TTC549 (cell line): ENCODE data around the gene GAD1.

Experiments used
- FAIRE-seq: peaks from 2 replicates; lab custom pipeline; 2012; peaks lifted over from hg19 to GRCh38; lab: Jason Lieb, UNC

Gene GAD1

DNA sequence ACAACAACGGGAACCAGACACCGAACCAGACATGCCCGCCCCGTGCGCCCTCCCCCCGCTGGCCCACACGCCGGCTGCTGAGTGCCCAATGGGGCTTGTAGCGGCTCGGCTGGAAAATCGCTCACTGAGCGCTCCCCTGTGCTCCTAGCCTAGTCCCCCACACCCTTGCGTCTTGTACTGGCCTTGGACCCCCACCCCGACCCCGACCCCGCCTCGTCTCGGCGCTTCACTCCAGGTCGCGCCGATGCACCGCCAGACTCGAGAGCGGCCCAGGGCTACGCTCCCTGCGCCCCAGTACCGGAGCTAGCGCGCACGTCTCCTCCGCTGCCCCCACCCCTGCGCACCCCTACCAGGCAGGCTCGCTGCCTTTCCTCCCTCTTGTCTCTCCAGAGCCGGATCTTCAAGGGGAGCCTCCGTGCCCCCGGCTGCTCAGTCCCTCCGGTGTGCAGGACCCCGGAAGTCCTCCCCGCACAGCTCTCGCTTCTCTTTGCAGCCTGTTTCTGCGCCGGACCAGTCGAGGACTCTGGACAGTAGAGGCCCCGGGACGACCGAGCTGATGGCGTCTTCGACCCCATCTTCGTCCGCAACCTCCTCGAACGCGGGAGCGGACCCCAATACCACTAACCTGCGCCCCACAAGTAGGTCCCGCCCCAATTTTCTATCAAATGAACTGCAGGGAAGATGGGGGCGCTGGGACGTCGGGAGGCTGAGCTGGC lies 1.5 kb downstream of the GAD1 start:
- FAIRE-seq = no peak

DNA sequence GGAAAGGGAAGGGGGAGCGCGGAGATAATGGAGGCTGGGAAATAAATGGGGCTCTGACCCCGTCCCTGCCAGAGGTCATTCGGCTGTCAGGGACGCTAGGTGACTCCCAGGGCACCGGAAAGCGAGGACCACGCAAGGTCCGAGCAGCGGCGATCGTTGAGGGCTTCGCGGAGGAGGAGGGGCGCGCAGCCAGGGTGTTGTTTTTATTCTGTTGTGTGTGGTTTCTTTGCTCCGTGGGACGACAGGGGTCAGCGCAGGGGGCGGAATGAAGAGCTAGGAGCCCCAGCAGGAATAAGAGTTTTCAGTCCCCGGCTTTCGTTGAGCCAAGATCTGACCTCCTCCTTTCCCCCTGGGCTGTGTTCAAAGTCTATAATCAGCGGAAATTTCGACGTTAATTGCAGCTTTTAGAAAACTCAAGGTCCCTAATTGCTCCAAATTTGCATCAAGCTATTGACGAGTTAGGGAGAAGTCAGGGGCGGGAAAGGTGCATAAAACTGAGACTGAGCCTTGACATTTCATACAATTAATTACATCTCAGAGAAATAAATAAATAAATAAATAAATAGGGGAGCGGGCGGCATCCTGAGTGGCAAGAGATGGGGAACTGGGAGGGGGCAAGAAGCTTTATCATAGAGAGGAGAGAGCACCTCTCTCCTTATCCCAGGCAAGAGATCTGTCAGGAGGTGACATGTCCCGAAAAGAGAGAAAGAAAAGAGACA lies 2.2 kb downstream of the GAD1 start:
- no peak for FAIRE-seq

DNA sequence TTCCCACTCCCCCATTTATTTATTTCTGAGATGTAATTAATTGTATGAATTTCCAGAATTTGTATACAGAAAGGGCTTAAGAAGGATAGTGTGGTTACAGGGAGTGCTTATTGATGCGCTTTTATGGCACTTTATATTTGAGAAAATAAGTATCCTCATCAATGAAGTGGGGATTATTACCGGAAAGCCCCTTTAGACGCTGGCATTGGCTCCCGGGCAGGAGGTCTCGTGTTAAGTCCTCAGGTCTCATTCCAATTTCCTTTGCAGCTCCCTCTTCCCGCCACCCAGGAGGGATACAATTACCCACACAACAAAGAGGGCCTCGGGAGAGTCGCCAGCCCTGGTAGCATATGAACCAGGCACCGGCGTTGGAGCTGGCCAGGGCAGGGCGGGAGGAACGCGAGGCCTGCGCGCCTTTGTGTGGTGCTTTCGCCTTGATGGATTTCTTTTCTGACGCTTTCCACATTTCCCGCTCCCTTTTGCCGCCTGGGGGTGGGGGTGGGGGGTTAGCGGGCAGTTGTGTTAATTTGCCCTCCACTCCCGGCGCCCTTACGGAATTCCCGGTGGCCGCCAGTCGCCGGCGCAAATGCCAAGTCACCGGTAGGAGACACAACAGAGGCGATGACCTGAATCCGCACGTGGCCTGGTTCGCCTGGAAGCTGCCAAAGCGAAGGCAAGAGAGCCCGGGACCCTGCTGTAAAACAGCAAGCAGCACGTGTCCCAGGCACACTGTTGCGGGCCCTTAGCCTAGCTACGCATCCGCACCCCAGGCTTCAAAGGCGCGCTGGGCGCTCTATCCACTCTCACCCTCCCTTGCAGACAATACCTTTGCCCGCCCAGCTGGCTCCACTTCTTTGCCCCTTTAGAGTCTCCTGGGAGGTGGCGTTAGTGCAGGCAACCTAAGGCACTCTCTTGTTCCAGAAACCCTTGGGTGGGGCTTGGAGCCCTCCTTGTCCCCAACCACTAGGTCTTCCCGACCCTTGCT lies 3.3 kb downstream of the GAD1 start:
- no peak for FAIRE-seq

DNA sequence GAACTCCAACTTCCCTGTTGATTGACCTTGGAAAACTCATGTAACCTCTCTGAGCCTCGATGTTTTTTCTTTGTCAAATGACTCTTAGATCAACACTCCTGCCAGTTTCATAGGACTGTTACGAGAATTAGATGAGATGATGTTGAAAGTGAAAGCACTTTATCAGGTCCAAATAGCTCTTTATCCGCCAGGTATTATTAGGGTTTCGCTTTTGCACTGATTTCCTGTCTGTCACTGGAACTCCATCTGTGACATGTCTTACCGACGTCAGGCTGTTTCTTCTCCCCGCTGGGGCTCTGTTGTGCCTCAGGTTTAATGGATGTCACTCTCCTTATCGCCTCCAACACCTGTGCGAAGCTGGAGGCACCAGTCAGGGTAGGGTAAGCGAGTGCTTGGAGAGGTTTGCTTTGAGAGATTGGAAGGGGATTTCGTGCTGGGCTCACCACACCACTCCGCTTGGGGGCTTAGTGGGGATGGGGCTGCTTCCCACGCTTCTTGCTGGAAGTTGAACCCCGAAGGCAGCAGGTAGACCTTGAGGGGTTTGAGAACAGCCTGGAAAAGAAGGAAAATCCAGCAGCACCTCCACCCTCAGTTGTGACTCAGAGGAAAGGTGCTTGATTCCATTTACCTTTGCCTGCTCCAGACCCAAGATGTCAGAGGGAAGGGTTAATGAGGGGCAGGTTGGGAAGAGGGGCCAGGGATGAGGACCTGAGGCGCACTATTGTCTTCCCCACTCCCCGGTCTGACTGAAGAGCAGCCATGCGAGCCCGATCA lies 4.3 kb downstream of the GAD1 start:
- FAIRE-seq = no peak

DNA sequence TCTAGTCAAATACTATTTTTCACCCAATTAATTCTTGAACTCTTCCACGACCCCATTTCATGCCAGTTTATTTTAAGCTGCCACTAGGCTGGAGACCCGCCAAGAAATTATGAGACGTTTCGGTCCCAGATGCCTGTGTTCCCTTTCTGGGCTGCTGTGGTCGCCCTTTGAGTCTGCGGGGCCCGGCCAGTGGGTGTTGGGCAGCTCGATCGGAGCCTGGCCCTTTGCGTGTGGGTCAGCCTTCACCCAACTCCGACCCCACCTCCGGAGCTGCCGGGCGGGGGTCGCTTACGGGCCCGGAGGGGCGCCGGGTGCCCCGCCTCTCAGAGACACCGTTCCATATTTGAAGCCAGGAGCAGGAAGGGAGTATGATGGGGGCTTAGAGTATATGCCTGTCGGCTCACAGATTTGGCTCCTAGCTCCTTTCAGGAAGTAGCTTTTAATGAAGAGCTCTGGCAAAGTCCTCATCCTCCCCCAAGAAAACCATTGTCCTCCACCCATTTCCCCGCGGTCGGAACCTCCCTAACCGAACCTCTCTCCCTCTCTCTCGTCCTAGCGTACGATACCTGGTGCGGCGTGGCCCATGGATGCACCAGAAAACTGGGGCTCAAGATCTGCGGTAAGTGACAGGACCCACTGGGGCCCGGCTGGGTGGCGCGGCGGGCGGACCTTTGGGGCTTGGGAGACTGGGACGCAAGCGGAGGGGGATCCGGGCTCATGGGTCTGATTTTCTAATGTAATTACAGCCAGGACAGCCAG lies 5.0 kb downstream of the GAD1 start:
- no peak for FAIRE-seq

DNA sequence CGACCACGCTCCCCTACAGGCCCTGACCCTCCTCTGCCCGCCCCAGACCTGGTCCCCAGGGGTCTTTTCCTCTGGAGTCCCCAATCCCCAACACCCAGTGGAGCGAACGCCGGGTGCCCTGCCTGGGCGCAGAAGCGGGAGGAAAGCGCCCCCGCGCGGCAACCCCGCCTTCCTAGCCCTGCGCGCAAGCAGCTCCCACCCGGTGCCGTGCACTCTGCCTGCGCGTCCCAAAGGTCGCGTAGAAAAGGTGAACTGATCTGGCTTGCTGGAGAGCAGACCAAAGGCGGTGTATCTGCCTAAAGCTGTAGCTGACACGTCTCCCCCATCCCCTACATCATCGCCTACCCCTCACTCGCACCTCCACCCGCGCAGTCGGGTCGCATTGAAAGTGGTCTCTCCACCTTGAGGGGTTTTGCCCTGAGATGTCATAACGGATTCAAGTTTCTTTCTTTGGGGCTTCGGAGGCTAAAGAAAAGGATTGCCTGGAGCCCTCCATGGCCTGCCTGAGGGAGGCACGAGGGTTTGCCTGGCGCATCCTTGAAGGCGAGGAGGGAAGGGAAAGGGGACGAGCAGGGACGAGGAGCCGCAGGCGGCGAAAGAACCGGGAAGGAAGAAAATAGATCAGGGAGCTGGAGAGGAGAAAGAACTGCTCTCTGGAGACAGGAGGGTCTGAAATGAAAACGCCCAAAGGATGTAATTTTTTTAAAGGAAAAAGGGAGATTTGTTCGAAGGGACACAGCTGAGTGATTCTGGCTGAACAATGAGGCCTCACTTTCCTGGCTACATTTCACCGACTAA lies 5.8 kb downstream of the GAD1 start:
- no peak for FAIRE-seq

DNA sequence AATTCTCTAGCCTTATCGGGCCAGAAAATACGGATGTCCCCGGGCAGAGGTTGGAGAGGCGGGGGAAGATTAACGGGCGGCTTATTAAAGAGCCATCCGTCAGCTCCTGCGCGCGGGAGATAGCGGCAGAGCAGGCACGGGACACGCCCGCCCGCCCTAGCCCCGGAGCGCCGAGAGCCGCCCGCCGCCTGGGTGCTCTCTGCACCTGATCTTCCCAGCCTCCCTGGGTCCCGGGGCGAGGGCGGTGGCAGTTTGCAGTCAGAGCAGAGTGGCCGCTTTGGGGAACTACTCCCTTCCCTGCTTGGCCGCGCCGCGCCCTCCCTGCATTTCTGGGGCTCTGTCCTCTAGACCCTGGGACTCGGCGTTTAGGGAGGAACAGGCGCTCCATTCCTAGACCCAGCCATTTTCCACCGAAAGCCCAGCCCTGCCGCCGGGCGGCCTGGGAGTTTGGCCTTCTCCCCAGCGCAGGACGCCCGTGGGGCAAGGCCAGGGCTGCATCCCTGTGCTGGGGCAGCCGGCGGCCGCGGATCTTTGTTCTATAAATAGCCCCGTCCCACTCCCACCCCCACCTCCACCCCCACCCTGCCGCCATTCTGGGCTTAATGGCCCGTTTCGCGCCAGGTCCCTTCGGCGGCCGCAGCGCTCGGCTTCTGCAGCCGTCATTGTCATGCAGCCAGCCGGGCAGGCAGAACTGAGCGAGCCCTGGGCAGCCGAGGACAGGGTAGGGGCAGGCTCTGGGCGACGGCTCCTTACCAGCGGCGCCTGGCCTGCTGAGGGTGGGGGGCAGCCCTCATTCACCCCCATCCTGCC lies 6.6 kb downstream of the GAD1 start:
- FAIRE-seq = no peak

DNA sequence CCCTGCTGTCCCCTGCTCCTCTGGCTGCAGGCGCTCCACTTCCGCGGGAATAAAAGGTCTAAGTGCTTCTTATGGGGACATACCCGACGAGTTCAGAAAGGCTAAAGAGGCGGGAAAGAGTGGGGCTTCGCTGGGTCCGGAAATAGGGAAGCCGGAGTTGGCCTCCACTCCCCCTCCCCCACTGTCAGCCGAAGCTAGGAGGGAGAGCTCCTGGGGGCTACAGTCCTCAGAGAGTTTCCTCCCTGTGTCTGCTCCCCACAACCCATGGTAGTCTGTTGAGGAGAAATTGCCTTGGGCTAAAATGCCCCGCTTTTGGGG lies 7.2 kb downstream of the GAD1 start:
- FAIRE-seq = no peak

DNA sequence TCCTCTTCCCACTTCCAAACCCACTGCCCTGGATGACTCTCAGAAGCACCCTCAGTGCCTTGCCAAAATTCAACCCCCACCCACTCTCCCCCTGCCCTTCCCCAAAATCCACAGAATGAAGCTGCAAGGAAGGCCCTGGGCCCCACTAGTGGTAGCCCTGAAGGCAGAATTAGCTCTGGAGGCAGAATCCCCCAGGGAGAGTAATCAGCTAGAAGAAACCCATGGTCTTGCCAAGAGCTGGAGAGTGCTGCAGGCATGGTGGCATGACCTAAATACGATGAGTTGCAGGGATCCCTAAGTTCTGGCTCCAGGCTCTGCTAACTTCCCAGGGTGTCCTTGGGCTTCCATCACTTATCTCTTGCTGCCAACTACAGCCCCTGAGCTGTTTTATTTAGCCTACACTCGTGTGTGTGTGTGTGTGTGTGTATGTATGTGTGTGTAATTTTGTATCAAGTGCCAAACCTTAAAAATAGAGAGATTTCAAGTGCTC lies 7.9 kb downstream of the GAD1 start:
- FAIRE-seq = no peak

- no peak for FAIRE-seq
These were observed 11.3 kb downstream of the GAD1 start for GRCh38 chr2:170827841-170828532.

- FAIRE-seq = no peak
These were observed 11.8 kb downstream of the GAD1 start for GRCh38 chr2:170828533-170828916.

GRCh38 chr2:170829036-170829435 lies 12.3 kb downstream of the GAD1 start:
- FAIRE-seq = no peak

GRCh38 chr2:170830166-170830565 lies 13.5 kb downstream of the GAD1 start:
- FAIRE-seq = no peak

DNA sequence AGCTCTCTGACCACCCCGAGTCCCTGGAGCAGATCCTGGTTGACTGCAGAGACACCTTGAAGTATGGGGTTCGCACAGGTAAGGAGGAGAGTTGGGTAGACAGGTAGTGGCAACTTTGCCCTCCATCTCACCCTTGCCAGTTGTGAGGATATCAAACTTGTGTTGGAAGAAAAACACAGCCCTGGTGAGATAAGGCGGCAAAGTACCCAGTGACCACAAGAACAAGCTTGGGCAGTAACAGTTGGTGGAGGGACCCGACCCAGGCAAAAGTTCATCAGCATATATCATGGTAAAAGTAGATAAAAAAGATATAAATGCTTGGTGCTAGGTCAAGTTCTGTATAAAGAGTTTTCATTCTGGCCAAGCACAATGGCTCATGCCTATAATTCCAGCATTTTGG lies 14.4 kb downstream of the GAD1 start:
- no peak for FAIRE-seq

- FAIRE-seq = no peak
These were observed 19.3 kb downstream of the GAD1 start for GRCh38 chr2:170836027-170836426.

DNA sequence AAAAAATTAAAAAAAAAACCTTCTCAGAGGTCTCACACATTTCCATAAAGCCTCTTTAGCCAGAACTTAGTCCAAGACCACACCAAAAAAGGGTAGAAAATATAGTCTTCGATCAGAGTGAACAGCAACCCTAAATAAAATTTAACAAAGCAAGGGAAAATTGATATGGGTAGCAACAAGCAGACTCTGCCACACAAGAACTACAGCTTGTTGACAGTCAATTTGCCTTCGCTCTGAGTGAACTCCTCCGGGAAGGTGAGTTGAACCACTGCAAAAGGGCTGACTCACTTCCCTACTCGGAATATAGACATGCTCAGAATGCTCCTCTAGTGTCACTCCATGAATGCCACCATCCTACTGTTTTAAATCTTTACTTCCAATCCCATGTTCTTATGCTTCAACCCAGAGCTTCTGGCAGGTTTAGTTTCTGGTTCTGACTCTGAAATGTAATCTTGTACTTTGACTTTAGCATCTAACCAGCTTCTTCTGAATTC lies 24.1 kb downstream of the GAD1 start:
- FAIRE-seq = no peak

- FAIRE-seq = no peak
These were observed 26.1 kb downstream of the GAD1 start for GRCh38 chr2:170842785-170843184.

DNA sequence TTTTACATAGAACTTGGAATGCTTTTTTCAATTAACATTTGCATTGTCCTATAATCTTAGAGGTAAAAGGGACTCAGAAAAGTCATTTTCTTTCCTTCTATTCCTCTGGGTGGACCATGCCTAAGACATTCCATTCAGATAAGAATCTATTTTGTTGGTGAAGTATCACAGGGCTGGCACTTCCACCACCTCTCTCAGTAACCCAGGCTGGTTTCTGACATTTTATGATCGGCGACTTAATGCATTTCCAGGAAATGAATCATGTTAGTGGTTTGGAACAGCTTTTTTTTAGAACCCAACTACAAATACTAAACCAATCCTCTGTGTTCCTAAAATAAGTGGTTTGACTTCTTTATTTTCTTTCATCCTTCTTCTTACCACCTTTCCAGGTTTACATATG lies 27.0 kb downstream of the GAD1 start:
- FAIRE-seq = no peak

- no peak for FAIRE-seq
These were observed 28.7 kb downstream of the GAD1 start for GRCh38 chr2:170845343-170845742.
